Measurements from ENCODE around the gene HES2. TPM values are rescaled to one million over a fixed set of nuclear protein-coding genes. Genes with fewer than 3 reads are reported as not detected.

HES2 gene
- total and polyA plus RNA-seq, 4 donors: 0.10 TPM; not detected in 3

DNA sequence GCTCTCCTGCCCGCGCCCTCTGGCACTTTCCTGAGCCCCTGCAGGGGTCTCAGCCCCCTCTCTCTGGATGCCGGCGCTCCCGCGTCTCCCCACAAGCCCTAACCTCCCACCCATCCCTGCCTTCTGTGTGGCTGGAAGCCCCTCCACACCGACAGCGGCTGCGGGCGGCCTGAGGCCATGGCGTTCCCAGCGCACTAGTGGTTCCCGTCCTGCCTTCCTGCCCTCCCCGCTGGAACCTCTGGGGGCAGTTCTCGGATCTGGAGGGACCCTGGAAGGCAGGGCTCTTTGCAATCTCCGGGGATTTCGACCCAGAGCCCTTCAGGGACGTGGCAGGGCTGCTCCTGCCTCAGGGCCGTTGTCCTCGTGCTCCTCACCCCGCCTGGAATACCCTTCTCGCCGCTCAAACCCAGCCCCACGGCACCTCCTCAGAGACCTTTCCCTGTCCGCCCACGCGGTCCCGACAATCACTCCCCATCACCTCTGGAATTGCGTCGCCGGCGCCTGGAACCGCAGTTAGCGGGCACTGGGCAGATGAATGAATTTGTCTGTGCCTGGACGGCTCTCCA lies 4.4 kb upstream of the HES2 start (continued):
- TF ChIP-seq, protein P1, sequence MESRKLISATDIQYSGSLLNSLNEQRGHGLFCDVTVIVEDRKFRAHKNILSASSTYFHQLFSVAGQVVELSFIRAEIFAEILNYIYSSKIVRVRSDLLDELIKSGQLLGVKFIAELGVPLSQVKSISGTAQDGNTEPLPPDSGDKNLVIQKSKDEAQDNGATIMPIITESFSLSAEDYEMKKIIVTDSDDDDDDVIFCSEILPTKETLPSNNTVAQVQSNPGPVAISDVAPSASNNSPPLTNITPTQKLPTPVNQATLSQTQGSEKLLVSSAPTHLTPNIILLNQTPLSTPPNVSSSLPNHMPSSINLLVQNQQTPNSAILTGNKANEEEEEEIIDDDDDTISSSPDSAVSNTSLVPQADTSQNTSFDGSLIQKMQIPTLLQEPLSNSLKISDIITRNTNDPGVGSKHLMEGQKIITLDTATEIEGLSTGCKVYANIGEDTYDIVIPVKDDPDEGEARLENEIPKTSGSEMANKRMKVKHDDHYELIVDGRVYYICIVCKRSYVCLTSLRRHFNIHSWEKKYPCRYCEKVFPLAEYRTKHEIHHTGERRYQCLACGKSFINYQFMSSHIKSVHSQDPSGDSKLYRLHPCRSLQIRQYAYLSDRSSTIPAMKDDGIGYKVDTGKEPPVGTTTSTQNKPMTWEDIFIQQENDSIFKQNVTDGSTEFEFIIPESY (IDR thresholded peaks at IDR 0.05): no peak
- no peak for TF ChIP-seq FOXA2 (IDR thresholded peaks at IDR 0.05)
- no peak for TF ChIP-seq RAD21 (IDR thresholded peaks at IDR 0.05)
- TF ChIP-seq HNF4A (conservative IDR thresholded peaks at IDR 0.05): no peak
- TF ChIP-seq YY1 (IDR thresholded peaks at IDR 0.05): no peak
- no peak for TF ChIP-seq RXRA (IDR thresholded peaks at IDR 0.05)
- TF ChIP-seq HNF4G (IDR thresholded peaks at IDR 0.05): no peak
- no peak for TF ChIP-seq GABPA (IDR thresholded peaks at IDR 0.05 in 1 of 2, conservative IDR thresholded peaks at IDR 0.05 in 1 of 2)
- no peak for TF ChIP-seq EGR1 (IDR thresholded peaks at IDR 0.05; ENCODE audit: low read depth in 2 of 2)

DNA sequence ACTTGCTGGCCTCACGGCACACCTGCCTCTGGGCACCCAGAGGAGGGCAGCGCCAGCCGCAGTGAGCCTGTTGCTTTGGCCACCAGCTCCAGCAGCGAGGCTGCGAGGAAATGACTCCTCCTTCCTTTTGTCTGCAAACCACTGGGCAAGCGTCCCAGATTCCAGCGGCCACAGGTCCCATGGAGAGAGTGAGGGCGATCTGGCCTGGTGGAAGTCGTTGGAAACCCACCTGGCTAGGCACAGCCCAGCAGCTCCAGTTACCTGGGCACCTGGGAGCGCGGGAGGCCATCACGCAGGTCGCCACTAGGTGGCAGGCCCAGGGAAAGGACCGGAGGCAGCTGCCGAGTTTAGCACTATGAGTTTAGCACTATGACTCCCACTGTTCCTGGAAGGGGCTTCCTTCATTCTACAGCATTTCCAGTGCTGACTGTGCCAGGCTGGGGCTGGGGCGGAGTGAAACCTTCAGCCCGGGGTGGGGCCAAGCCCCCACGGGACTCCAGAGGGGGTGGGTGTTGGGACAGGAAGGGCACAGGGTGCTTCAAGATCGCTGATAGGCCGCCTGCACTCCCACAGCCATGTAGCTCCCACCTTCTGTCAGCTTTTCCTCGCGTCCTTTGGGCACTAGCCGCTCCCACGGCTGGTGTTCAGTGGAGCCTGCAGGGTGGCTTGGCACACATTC lies 3.7 kb upstream of the HES2 start:
- TF ChIP-seq RAD21 (IDR thresholded peaks at IDR 0.05) (peak; percentile 64 to 76), FOXA2 (IDR thresholded peaks at IDR 0.05) (no peak), EGR1 (IDR thresholded peaks at IDR 0.05; ENCODE audit: low read depth in 2 of 2) (no peak), SP1 (IDR thresholded peaks at IDR 0.05) (no peak)
- TF ChIP-seq, protein P2, sequence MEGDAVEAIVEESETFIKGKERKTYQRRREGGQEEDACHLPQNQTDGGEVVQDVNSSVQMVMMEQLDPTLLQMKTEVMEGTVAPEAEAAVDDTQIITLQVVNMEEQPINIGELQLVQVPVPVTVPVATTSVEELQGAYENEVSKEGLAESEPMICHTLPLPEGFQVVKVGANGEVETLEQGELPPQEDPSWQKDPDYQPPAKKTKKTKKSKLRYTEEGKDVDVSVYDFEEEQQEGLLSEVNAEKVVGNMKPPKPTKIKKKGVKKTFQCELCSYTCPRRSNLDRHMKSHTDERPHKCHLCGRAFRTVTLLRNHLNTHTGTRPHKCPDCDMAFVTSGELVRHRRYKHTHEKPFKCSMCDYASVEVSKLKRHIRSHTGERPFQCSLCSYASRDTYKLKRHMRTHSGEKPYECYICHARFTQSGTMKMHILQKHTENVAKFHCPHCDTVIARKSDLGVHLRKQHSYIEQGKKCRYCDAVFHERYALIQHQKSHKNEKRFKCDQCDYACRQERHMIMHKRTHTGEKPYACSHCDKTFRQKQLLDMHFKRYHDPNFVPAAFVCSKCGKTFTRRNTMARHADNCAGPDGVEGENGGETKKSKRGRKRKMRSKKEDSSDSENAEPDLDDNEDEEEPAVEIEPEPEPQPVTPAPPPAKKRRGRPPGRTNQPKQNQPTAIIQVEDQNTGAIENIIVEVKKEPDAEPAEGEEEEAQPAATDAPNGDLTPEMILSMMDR (IDR thresholded peaks at IDR 0.05; ENCODE audit: low read depth, low read length, missing input control): peak; percentile 72
- TF ChIP-seq, protein P3, sequence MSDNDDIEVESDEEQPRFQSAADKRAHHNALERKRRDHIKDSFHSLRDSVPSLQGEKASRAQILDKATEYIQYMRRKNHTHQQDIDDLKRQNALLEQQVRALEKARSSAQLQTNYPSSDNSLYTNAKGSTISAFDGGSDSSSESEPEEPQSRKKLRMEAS (IDR thresholded peaks at IDR 0.05): no peak
- DNase-seq (ENCODE audit: low spot score): peak; percentile 75
- H3K9me3 ChIP-seq (ENCODE audit: control insufficient read depth in 4 of 4, low read length in 3 of 4): no peaks in the 10 kb centered on the region
- H3K27me3 ChIP-seq (ENCODE audit: control insufficient read depth in 4 of 4, insufficient read depth in 4 of 4, low read length in 3 of 4): peaks cover 2 to 9% (median 3%) of the 10 kb centered on the region in 4 donors
- no peak overlapping the region for H3K27ac ChIP-seq (ENCODE audit: low read depth in 1 of 2, low read length in 2 of 2)
- WGBS: 9% methylated on average over 24 of the region's 24 CpGs
- H3K4me1 ChIP-seq (ENCODE audit: control insufficient read depth in 4 of 4, insufficient read depth in 4 of 4, low read length in 3 of 4): peaks cover 12 to 33% (median 20%) of the 10 kb centered on the region in 4 donors
- H3K4me3 ChIP-seq (ENCODE audit: low read depth in 1 of 3, low read length in 3 of 3): no peak overlapping the region
- H3K36me3 ChIP-seq (ENCODE audit: control insufficient read depth in 4 of 4, insufficient read depth in 3 of 4, low read depth in 1 of 4, low read length in 3 of 4): no peaks in the 10 kb centered on the region
- no peak overlapping the region for H3K9ac ChIP-seq (ENCODE audit: low read depth in 1 of 2, low read length in 2 of 2)

DNA sequence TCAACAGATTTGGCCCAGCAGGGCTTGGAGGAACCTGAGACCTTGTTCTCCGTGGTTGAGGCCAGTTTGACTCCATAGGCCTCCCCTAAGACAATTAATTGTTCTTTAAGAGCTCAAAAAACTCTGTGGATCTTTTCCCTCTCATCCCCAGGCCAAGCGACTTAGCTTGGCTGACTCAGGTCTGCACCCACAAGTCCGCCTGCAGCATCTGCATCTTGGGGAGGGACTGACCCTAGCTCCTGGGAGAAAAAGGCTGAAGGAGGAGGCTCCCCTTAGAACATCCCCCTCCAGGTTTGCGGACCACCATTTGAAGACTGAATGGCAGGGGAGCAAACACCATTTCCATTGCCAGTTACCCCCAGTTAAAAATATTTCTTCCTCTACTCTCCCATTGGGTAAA lies 1.5 kb upstream of the HES2 start:
- Histone ChIP-seq H3K36me3 (ENCODE audit: control insufficient read depth in 4 of 4, insufficient read depth in 3 of 4, low read depth in 1 of 4, low read length in 3 of 4) (no peaks in the 10 kb centered on the region), H3K27ac (ENCODE audit: low read depth in 1 of 2, low read length in 2 of 2) (no peak overlapping the region), H3K27me3 (ENCODE audit: control insufficient read depth in 4 of 4, insufficient read depth in 4 of 4, low read length in 3 of 4) (peaks cover 2 to 9% (median 3%) of the 10 kb centered on the region in 4 donors), H3K9ac (ENCODE audit: low read depth in 1 of 2, low read length in 2 of 2) (no peak overlapping the region), H3K4me3 (ENCODE audit: low read depth in 1 of 3, low read length in 3 of 3) (no peak overlapping the region), H3K4me1 (ENCODE audit: control insufficient read depth in 4 of 4, insufficient read depth in 4 of 4, low read length in 3 of 4) (peaks cover 19 to 39% (median 25%) of the 10 kb centered on the region in 4 donors), H3K9me3 (ENCODE audit: control insufficient read depth in 4 of 4, low read length in 3 of 4) (no peaks in the 10 kb centered on the region)
- DNase-seq (ENCODE audit: low spot score): no peak
- WGBS: 77% methylated on average over 4 of the region's 4 CpGs
- no peak for TF ChIP-seq RXRA (IDR thresholded peaks at IDR 0.05)
- no peak for TF ChIP-seq JUND (IDR thresholded peaks at IDR 0.05)
- no peak for TF ChIP-seq SP1 (IDR thresholded peaks at IDR 0.05)
- TF ChIP-seq, protein P4, sequence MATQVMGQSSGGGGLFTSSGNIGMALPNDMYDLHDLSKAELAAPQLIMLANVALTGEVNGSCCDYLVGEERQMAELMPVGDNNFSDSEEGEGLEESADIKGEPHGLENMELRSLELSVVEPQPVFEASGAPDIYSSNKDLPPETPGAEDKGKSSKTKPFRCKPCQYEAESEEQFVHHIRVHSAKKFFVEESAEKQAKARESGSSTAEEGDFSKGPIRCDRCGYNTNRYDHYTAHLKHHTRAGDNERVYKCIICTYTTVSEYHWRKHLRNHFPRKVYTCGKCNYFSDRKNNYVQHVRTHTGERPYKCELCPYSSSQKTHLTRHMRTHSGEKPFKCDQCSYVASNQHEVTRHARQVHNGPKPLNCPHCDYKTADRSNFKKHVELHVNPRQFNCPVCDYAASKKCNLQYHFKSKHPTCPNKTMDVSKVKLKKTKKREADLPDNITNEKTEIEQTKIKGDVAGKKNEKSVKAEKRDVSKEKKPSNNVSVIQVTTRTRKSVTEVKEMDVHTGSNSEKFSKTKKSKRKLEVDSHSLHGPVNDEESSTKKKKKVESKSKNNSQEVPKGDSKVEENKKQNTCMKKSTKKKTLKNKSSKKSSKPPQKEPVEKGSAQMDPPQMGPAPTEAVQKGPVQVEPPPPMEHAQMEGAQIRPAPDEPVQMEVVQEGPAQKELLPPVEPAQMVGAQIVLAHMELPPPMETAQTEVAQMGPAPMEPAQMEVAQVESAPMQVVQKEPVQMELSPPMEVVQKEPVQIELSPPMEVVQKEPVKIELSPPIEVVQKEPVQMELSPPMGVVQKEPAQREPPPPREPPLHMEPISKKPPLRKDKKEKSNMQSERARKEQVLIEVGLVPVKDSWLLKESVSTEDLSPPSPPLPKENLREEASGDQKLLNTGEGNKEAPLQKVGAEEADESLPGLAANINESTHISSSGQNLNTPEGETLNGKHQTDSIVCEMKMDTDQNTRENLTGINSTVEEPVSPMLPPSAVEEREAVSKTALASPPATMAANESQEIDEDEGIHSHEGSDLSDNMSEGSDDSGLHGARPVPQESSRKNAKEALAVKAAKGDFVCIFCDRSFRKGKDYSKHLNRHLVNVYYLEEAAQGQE (IDR thresholded peaks at IDR 0.05): no peak
- TF ChIP-seq FOXA1 (IDR thresholded peaks at IDR 0.05): no peak
- TF ChIP-seq TAF1 (conservative IDR thresholded peaks at IDR 0.05): no peak
- TF ChIP-seq, protein P1 (IDR thresholded peaks at IDR 0.05): no peak
- no peak for TF ChIP-seq GABPA (IDR thresholded peaks at IDR 0.05 in 1 of 2, conservative IDR thresholded peaks at IDR 0.05 in 1 of 2)
- TF ChIP-seq, protein P2 (IDR thresholded peaks at IDR 0.05; ENCODE audit: low read depth, low read length, missing input control): no peak

Measured in liver (tissue), 9 donors.